HuH-7.5 (cell line): ENCODE results near the gene SGSH.
A peak's percentile ranks its signal among the peaks of the same experiment; 100 is the strongest.

Experiments used
- DNase-seq: peaks from one replicate; pipeline ENCODE4 v3.0.0; 2011; ENCODE audit warnings: low spot score

Gene SGSH

DNA sequence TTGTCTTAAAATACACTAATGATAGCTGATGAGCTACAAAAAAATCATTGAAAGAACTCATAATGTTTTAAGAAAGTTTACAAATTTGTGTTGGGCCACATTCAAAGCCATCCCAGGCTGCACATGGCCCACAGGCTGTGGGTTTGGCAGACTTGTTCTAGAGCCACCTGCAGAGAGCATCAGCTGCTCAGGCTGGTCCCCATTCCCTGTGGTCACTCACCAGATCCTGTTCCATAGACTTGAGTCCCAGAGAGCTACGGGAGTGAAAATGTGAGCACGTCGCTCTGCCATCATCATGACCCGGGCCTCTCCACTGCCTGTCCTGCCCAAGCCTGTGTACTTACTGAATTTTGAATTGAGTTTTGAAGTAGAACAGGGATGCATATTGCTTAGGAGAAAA, 7.0 kb upstream of the SGSH start:
- DNase-seq = no peak

DNA sequence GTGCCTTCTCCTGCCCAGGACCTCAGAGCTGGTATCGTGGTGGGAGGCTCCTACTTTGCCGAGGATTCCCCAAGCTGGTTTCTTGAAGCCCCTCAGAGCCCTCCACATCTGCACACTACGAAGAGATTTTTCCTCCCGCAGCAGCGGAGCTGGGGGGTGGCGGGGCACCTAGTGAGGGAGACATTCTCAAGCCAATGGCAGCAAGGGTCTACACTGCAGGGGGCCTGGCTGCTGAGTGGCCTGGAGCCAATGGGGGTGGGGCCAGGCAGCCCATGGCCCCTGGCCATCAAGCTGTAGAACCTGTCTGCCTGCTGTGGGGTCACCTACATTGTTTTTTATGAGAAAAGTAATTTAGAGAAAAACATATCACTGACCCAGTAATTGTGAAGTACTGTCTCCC, 5.1 kb upstream of the SGSH start:
- DNase-seq = no peak

- DNase-seq = no peak
Measured at GRCh38 chr17:80224683-80225082, 4.5 kb upstream of the SGSH start.

DNA sequence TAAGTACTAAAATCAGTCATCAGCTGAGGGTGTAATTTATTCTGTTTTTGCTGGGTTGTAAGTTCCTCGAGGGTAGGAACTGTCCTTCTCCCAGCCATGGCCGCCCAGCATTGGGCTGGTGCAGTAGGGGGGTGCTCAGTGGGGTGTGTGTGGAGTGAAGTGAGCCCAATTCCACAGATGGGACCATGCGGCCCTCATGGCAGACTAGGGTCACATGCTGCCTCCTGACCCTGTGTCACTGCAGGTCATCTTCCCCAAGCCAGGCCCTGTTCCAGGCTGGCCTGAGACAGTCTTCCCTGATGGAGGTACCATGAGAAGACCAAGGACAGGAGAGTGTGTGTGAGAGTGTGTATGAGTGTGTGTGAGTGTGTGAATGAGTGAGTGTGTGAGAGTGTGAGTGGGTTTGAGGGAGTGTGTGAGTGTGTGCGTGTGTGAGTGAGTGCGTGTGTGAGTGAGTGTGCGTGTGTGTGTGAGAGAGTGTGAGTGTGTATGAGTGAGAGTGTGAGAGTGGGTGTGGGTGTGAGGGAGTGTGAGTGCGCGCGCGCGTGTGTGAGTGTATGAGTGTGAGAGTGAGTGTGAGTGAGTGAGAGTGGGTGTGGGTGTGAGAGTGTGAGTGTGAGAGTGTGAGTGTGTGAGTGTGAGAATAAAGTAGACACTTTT, 3.8 kb upstream of the SGSH start:
- no peak for DNase-seq

- DNase-seq = no peak
Measured at GRCh38 chr17:80223142-80223815, 3.1 kb upstream of the SGSH start.

DNA sequence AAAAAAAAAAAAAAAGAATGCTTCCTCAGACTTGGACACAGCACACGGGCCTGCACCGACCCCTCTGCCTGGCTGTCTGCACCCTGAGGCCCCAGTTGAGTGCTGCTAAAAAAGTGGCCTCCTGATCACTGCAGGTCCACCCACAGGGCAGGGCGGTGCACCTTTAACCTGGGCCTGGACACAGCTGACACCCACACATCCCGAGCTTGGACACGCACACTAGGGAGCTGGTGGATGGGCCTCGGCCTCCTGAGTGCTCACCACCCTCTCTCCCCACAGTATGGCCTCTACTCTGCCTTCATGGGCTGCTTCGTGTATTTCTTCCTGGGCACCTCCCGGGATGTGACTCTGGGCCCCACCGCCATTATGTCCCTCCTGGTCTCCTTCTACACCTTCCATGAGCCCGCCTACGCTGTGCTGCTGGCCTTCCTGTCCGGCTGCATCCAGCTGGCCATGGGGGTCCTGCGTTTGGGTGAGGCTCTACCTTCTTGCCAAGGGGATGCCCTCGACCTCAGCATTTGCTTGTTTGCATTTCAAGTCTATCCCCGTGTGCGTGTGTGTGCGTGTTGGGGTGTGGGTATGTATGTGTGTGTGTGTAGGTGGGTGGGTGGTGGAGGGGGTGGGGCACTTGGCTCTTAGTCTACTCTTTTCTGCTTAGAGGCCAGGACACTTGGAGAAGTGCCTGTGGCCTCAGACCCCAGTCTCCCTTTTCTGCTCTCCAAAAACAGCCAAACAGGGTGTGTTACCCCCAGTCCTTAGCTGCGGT, 2.4 kb upstream of the SGSH start:
- DNase-seq = no peak

DNA sequence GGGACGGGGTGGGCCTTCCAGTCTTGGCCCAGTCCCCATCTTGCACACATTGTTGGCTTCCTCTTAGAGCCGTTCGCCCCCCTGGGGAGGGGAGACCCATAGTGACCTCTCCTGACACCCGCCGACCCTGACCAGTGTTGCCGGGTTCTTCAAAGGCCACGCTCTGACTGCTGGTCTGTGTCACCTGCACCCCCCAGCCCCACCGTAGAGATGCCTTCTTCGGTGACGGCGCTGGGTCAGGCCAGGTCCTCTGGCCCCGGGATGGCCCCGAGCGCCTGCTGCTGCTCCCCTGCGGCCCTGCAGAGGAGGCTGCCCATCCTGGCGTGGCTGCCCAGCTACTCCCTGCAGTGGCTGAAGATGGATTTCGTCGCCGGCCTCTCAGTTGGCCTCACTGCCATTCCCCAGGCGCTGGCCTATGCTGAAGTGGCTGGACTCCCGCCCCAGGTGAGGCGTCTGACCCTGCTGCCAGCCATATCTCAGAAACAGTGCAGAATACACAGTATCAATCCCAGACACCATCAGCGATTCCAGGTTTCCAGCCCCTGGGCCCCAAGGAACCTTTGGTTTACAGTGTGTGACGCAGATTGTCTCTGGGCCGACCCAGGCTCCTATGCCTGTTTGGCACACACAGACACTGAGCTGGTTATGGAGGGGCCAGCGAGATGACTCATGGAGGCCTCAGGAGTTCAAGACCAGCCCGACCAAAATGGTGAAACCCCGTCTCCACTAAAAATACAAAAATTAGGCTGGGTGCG, 1.4 kb upstream of the SGSH start:
- DNase-seq = no peak

DNA sequence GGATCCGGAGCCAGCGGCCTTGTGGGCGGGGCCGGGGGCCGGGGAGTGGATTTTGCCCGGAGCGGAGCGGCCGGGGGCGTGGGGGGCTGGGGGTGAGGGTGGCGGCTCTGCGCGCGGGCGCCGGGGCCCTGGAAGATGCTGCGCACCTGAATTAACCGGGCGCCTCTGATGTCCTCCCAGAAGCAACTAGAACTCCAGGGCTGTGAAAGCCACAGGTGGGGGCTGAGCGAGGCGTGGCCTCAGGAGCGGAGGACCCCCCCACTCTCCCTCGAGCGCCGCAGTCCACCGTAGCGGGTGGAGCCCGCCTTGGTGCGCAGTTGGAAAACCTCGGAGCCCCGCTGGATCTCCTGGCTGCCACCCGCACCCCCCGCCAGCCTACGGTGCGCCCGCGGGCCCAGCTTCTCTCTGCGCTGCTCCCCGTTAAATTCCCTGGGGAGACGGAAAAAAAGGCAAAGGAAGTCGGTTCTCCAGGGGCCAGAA, 643 bp upstream of the SGSH start:
- peak; percentile 52 for DNase-seq

DNA sequence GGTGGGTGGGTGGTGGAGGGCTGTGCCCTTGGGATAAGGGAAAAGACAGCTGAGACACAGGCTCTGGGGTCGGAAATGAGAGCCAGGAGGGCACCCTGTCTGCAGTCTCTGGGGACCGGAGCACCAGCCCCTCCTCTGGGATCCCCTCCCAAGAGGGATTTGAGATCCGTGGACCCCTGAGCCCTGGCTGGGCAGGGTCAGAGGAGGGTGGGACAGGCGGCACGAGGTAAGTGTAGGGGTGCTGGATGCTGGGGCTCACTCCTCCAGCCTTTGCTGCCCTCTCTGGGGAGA, 425 bp downstream of the SGSH start:
- no peak for DNase-seq

GRCh38 chr17:80219013-80219762, 945 bp downstream of the SGSH start:
- DNase-seq = peak; percentile 50

- DNase-seq = no peak
Measured at GRCh38 chr17:80218391-80218790, 1.7 kb downstream of the SGSH start.

DNA sequence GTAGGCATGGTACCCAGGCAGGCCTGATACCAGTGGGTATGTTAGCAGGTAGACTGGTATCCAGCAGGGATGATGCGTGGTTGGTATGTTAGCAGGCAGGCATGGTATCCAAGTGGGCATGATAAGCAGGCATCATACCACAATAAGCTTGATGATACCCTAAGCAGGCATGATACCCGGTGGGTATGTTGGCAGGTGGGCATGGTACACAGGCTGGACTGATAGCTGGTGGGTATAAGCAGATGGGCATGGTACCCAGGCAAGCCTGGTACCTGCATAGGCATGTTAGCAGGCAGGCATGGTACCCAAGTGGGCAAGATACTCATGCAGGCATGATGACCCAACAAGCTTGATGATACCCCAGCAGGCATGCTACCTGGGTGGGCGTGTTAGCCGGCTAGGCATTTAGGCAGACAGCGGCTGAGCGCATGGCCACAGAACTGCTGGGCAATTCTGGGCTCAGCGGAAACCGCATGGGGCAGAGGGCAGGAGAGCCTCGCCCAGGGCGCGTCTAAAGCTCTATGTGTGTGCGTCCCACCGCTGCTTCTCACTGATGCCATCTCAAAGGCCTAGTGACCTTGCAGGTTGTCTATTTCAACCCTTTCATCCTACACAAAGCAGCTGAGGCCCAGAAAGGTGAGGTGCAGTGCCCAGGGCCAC, 2.3 kb downstream of the SGSH start:
- no peak for DNase-seq

DNA sequence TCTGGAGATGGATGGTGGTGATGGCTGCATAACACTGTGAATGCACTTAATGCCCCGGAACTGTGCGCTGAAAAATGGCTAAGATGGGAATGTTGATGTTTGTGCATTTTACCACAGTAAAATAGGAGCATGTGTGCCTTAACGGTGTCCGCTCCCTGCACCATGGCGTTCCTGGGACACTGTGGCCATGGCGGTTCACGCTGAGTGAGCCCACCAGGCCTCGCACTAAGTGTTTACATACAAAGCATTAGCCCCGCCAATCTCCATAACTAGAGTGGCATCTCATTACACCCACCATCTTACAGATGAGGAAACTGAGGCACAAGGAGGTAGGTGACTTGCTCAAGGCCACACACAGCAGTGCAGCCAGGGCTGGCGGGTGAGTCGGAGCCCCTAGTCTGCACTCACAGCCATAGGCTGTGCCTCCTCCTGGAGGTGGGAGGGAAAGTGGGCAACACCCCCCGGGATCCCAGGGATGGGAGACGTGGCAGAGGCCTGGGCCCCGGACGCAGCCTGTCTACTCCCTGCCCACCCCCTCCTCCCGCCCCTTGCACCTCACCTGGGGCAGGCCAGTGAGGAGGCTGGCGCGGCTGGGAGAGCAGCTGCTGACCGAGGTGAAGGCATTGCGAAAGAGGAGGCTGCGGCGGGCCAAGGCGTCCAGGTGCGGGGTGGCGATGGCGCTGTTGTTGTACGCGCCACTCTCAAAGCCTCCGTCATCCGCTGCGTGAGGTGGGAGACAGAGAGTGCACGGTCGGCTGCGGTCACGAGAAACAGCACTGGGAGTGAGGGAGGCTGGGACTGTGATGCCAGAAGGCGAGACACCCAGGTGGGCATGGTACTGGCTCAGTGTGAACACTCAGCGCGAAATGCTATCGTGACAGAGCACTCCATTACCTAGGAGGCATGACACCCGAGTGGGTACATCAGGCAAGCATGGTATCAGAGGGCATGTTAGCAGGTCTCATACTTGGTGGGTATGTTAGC, 3.4 kb downstream of the SGSH start:
- no peak for DNase-seq

DNA sequence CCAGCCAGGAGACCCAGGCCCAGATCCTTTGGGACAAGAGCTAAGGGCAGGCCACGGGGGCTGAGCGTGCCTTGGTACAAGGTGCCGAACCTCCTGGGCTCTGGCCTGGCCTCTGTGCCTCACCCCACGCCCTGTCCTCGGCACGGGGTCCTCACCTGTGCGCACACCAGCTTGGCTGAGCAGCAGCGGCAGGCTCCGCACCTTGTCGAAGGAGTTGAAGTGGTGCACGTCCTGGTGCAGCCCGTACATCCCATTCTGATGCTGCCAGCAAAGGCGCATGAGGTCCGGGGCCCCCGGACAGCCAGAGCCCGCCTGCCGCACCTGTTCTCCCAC, 5.3 kb downstream of the SGSH start:
- DNase-seq = no peak

DNA sequence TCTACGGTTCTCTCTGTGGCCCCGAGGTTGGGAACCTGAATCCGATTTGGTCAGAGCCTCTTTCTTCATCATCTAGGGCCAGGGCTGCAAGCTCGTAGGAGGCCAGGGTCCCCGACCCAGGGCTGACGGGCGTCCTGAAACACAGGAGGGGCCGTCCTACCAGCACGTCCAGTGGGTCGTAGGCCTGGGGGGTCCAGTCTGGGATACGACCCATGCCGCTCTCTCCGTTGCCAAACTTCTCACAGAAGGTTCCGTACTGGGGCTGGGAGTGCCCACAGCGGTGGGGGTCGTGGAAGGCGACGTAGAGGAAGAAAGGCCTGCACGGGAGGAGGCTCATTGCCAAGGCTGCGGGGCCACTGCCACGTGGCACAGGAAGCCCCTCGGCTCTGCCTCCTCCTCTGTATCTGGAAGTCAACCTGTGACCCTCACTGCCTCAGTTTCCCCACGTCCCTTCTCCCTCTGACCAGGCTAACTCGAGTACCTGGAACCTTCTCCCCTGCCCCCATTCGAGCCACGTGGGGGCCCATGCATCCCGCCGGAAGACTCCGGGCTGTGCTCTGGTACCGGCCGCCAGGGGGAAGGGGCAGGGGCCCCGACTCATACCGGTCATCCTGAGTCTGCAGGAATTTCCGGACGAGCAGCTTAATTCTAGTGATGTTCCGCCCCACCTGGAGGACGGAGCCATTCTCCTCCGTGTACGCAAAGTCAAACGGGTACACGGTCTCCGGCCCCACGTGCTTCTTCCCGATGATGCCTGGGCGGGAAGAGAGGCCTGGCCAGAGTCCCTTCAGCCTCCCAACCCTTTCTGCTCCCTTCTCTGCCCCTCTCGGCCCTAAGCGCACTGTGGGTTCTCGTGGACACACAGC, 5.9 kb downstream of the SGSH start:
- no peak for DNase-seq

DNA sequence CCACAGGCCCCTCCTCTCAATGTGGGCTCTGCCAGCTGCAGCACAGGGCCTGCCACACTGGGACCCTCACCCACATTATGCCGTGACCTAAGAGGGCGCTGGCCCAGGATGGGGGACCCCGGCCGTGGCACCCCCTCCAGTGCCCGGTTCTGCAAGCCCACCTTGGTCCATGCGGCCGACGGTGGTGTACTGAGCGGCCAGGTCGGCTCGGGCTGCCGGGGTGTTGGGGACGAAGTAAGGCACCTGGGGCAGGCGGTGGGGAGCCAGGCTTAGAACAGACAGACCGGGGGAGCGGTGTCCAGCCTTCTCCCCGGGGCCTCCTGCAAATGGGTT, 6.5 kb downstream of the SGSH start:
- DNase-seq = no peak

GRCh38 chr17:80212962-80213642, 7.0 kb downstream of the SGSH start:
- DNase-seq = no peak

DNA sequence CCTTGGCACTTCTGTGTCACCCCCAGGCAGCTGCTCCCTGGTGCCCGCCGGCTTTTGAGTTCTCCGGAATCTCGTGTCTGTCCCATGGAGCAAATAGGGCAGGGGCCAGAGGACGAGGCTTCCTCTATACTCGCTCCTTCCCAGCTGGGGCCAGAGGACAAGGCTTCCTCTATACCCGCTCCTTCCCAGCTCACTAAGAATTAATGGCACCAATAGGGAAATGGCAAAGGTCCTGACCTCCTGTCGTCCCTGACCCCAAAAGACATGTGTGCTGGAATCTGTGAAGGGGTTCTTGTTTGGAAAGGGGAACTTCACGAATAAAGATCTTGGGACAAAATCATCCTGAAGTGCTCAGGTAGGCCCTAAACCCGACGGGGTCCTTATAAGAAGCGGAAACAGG, 7.6 kb downstream of the SGSH start:
- no peak for DNase-seq

DNA sequence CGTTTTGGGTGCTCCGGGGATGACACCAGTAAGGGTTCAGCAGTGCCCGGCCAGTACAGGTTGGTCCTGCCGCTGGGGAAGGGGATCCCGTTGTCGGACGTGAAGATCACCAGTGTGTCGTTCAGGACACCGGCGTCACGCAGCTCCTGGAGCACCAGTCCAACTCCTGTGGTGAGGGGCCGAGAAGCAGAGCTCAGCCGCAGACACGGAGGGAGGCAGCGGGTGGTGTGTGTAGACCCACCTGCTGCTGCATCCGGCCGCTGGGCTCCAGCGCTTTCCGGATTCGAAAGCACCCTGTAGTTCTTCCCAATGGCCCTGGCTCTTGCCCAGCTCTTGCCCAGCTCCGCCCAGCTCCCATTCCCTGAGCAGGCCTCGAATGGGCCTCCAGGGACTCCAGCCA, 8.0 kb downstream of the SGSH start:
- no peak for DNase-seq
